Measurements from ENCODE around the gene SCMH1.

Gene SCMH1

DNA sequence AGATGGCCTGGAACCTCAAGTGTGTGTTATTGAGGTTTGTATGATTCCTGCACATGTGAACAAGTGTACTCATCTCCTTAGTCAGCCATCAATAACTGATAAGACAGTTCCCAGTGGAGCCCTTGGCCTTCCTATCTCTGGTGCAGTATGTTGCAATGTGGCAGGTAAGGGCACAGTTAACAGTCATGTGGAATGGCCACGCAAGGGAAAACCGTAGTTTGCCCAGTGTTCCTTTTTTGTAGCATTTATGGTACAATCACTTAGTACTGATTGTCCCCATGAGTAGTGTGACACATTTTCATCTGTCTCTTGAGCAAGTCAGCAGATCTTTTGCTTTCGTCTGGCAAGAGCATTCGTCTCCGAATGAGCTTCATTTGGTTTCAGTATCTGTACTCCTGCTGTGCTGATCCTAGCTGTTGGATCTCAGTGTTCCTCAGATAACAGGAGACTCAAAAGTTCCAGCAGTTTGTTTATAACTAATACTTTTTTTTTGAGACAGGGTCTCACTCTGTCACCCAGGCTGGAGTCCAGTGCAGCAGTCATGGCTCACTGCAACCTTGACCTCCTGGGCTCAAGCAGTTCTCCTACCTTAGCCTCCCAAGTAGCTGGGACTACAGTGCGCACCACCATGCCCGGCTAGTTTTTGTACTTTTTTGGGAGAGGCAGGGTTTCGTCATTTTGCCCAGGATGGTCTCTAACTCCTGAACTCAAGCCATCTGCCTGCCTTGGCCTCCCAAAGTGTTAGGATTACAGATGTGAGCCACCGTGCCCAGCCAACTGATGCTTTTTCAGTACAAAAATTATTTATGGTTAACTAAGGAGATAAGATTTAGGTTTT lies 254.4 kb downstream of the SCMH1 start:
- DNase-seq = no peak

DNA sequence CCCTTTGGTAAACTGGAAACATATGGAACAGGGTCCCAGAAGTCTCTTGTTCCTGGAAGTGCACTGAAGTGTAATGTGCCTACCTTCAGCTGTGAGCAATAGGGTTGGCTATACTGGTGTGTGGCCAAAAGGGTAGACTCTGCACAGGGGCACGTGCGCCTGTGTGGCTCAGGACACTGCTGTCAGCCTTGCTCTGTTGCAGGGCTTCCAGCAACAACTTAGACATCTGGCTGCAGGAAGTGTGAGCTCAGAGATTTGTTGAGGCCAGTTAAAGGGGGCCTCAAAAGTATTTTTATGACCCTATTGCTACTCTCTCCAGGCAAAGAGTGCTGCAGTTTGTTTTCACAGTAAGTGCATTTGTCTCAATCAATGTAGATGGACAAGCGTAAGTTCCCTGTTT lies 255.2 kb downstream of the SCMH1 start:
- DNase-seq = no peak

- no peak for DNase-seq
These were observed 255.8 kb downstream of the SCMH1 start for GRCh38 chr1:40986328-40986783.

GRCh38 chr1:40985875-40986274 lies 256.2 kb downstream of the SCMH1 start:
- DNase-seq = no peak

- no peak for DNase-seq
These were observed 256.9 kb downstream of the SCMH1 start for GRCh38 chr1:40985161-40985560.

DNA sequence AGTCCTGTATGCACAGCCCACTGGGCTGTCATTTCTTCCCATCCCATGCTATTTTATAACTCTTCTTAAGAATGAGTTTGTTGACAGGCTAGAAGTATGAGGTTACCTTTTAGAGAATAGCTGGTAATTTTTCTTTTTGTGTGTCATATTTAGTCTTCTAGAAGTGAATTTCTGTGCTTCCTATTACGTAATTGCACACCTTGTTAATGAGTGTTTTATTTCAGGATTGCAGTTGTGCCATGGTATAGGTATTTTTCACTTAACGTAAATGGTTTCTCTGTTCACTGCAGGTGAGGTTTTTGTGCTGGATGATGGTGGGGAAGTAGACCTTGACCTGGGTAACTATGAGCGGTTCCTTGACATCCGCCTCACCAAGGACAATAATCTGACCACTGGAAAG lies 257.6 kb downstream of the SCMH1 start:
- DNase-seq = no peak

DNA sequence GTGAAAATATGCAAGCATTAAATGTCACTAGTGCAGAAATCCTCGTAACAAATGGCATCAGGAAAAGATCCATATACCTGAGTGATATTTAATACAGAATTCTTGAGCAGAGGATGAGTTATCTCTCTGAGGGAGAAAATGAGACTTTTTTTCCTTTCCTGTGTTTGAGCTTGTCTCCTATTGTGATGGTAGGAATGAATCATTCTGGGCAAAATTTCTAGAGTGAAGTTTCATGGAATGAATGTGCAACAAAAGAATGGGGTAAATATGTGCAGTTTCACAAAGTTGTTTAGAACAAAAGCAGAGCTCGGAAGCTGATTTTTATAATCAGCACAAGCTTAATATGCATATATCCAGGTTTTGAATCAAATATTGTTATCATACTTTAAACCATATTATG lies 258.0 kb downstream of the SCMH1 start:
- no peak for DNase-seq

- no peak for DNase-seq
These were observed 258.8 kb downstream of the SCMH1 start for GRCh38 chr1:40983286-40983685.

DNA sequence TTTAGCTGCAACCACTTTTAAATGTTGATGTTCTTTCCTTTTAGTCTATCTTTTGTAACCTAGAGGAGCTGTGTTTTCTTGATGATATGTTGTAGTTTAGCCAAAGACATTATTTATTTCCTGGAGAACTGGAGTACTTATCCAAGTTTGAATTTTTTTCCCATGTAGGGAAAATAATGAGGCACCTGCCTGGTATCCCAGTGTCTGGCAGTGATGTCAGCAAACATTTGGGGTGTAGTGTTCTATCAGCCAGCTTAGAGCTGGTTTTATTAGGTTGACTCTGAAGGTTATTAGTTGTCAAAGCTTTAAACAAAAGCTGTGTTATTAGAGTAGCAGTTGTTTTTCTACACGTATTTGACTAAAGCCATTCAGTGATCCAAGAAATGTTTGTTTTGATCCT lies 259.4 kb downstream of the SCMH1 start:
- no peak for DNase-seq

GRCh38 chr1:40981691-40982448 lies 260.2 kb downstream of the SCMH1 start:
- DNase-seq = no peak

DNA sequence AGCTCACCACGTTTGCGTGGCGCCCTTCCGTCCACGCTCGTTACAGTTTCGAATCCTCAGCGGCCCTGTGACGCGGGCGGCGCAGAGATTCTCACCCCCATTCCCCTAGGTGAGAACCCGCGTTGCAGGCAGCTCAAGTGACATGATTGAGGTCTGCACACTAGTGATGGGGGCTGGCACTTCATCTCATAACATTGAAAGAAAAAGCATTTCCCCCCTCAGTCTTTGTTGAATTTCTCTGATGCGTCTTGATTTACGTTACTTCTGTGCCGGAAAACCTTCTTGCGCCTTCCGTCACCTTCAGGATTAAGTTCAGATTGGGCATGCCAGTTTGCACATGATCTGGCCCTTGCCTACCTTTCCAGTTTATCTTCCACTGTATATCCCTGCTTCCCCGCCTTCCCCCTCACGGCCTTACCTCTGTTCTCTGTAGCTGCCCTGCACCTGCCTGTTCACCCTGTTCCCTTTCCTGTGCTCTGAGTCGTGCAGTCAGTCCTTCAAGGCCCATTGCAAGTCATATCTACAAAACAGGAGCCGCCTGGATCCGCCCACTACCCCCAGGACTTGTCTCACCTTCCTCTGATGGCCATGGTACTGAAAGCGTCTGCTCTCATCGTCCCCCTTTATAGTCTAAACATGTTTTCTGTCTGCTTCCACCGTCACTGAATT lies 261.5 kb downstream of the SCMH1 start:
- peak; percentile 60 for DNase-seq

DNA sequence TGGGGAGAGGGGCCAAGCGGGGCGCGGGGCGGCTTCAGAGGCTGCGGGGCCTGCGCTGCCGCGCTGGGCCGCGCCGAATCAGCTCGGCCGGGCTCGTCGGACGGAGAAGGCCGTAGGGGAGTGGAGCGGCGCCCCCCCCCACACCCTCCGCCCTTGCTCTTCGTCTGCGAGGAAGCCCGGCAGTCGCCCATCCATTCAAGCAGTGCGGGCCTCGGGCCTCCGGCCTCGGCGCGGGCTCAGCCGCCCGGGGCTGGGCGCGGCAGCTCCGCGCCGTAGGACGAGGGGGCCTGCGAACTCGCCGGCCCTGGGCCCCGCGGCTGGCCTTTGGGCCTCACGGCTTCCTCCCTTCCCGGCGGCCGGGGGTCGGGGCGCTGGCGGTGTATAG lies 262.0 kb downstream of the SCMH1 start:
- DNase-seq = no peak

GRCh38 chr1:40979241-40980067 lies 262.7 kb downstream of the SCMH1 start, which contains the start of gene CTPS1:
CTPS1 (plus strand) TSS chr1:40979696; CDS start chr1:40983291, 3,595 bp downstream.
- peak; percentile 87 for DNase-seq

- DNase-seq = no peak
These were observed 263.2 kb downstream of the SCMH1 start for GRCh38 chr1:40978886-40979240.

GRCh38 chr1:40977716-40978115 lies 264.4 kb downstream of the SCMH1 start:
- no peak for DNase-seq

Measured in DMS79 (cell line).